Measurements from ENCODE around the gene OBP2A. TPM values are rescaled to one million over a fixed set of nuclear protein-coding genes. Genes with fewer than 3 reads are reported as not detected.

OBP2A gene
- total RNA-seq, 2 experiments from 2014 or later: not detected

DNA sequence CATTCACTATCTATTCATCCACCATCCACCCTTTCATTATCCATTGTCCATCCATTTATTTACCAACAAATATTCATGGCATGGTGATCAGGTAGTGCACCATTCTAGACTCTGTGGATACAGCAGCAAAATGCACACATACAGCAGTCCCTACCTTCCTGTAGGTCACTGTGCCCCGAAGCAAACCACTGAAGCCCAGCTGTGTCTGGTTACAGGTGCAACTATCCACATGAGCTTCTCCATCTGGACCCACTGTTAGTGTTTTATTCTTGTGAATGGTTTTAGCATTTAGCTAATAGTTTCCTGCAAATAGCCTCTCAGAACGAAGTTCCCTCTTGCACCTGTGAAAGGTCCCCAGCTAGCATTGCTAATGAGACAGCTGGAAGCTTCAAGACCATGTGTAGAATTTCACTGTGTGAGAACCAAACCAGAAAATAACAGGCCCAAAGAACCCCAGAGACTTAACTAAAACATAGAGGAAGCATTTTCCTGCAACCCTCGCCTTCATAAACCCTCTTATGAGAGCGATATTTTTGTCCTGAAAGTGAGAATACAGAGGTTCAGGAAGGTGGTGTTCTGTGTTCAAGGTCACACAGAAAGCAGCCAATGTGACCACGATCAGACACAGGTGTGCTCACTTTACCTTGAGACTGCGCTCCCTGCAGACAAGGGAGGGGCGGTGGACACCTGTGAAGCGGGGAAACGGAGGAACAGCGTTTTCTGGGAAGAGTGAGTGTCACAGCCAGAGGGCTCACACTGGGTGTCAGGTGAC is 34.1 kb downstream of the OBP2A start:
- H3K4me3 Mint-ChIP-seq: no peak overlapping the region
- H3K9me3 Mint-ChIP-seq: no peaks in the 10 kb centered on the region
- H3K27ac Mint-ChIP-seq: no peak overlapping the region
- POLR2A ChIA-PET: no interaction called here
- H3K27me3 Mint-ChIP-seq: no peaks in the 10 kb centered on the region
- CTCF ChIA-PET: no interaction called here
- TF ChIP-seq, protein P1, sequence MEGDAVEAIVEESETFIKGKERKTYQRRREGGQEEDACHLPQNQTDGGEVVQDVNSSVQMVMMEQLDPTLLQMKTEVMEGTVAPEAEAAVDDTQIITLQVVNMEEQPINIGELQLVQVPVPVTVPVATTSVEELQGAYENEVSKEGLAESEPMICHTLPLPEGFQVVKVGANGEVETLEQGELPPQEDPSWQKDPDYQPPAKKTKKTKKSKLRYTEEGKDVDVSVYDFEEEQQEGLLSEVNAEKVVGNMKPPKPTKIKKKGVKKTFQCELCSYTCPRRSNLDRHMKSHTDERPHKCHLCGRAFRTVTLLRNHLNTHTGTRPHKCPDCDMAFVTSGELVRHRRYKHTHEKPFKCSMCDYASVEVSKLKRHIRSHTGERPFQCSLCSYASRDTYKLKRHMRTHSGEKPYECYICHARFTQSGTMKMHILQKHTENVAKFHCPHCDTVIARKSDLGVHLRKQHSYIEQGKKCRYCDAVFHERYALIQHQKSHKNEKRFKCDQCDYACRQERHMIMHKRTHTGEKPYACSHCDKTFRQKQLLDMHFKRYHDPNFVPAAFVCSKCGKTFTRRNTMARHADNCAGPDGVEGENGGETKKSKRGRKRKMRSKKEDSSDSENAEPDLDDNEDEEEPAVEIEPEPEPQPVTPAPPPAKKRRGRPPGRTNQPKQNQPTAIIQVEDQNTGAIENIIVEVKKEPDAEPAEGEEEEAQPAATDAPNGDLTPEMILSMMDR (IDR thresholded peaks at IDR 0.05): no peak
- H3K36me3 Mint-ChIP-seq (ENCODE audit: low read depth): no peaks in the 10 kb centered on the region
- intact Hi-C loops (cut with micrococcal nuclease): no loop called here
- ATAC-seq (no peak), DNase-seq (no peak)
- H3K4me1 Mint-ChIP-seq (ENCODE audit: low read depth): no peaks in the 10 kb centered on the region

DNA sequence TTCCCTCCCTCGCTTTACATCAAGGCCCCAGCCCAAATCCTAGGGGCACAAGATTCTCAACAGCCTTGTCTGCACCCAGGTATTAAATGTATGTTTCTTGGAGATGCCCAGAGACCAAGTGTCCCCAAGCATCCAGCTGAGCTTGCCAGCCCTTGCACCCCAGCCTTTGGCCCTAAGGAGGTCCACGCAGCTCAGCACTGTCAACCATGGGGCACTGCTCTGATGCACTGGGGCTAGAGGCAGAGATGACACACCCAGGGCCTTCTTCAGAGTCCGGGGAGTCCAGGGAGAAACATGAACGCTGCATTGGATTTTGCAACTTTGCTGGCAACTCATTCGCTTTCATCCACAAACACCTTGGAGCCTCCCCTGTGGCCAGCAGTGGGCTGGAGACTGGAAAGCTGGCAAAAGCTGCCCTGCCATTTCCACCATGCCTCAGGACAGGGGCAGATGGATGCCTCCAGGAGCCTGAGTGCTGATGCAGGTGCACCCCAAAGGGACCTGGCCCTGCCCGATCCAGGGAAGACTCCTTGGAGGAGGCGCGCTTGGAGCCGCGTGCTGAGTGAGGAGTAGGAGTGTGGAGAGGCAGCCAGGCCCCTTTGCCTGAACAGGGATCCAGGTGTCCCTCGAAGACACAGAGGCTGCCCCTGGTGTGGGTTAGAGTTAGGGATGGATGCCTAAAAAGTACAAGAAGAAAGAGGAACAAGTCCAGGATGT is 34.9 kb downstream of the OBP2A start:
- CTCF ChIA-PET: no interaction called here
- no peaks in the 10 kb centered on the region for H3K27me3 Mint-ChIP-seq
- TF ChIP-seq, protein P1 (IDR thresholded peaks at IDR 0.05): no peak
- ATAC-seq: no peak
- no peaks in the 10 kb centered on the region for H3K9me3 Mint-ChIP-seq
- intact Hi-C loops (cut with micrococcal nuclease): no loop called here
- H3K36me3 Mint-ChIP-seq (ENCODE audit: low read depth): no peaks in the 10 kb centered on the region
- DNase-seq: no peak
- no peak overlapping the region for H3K4me3 Mint-ChIP-seq
- no peak overlapping the region for H3K27ac Mint-ChIP-seq
- H3K4me1 Mint-ChIP-seq (ENCODE audit: low read depth): no peaks in the 10 kb centered on the region
- POLR2A ChIA-PET: no interaction called here

DNA sequence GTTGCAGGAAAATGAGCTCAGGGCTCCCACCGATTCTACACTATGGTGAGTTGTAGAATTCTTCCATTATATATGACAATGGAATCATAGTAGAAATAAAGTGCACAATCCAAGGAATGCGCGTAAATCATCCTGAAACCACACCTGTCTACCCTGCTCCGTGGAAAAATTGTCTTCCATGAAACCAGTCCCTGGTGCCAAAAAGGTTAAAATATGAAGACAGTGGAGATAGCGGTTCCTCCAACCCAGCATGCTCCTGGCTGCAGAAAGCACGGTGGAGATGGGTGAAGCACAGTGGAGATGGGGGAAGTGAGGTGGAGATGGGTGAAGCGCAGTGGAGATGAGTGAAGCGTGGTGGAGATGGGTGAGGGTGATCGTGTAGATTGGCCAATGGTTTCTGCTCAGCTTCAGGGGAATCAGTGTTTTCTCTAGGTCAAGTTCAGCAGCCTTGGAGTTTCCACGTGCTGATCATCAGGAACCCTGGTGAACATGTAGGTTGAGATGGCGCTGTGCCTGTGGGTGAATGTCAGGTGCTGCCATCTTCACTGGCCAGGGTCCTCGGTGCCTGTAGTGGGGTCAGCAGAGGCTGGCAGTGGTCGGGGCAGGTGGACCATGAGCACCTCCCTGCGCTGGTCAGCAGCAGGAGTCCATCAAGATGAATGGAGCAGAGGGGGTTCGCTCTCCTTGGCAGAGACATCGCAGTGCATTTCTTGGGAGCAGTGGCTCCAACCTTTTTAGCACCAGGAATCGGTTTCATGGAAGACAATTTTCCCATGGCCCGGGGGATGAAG is 35.9 kb downstream of the OBP2A start:
- ATAC-seq: no peak
- H3K9me3 Mint-ChIP-seq: no peaks in the 10 kb centered on the region
- CTCF ChIA-PET: no interaction called here
- POLR2A ChIA-PET: interaction anchor here (0.6 kb wide), 1 partner anchor 56 kb away, joined by 3 read pairs; no protein-coding TSS in a partner anchor
- TF ChIP-seq, protein P1 (IDR thresholded peaks at IDR 0.05): no peak
- no peaks in the 10 kb centered on the region for H3K27me3 Mint-ChIP-seq
- intact Hi-C loops (cut with micrococcal nuclease): no loop called here
- H3K36me3 Mint-ChIP-seq (ENCODE audit: low read depth): no peaks in the 10 kb centered on the region
- H3K4me3 Mint-ChIP-seq: no peak overlapping the region
- no peak overlapping the region for H3K27ac Mint-ChIP-seq
- H3K4me1 Mint-ChIP-seq (ENCODE audit: low read depth): no peaks in the 10 kb centered on the region
- DNase-seq: no peak

DNA sequence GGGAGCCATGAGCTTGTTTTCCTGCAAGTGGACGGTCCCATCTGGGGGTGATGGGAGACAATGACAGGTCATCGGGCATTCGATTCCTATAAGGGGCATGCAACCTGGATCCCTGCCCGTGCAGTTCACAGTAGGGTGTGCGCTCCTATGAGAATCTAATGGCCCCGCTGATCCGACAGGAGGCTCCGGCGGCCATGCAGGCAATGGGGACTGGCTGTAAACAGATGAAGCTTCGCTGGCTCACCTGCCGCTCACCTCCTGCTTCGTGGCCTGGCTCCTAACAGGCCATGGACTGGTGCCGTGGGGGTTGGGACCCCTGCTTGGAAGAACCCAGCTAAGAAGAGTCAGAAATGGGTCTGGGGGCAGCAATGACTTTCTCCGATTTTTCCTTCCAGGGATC is 36.6 kb downstream of the OBP2A start:
- no peak for DNase-seq
- ChIA-PET POLR2A (no interaction called here), CTCF (no interaction called here)
- no peaks in the 10 kb centered on the region for H3K9me3 Mint-ChIP-seq
- H3K27me3 Mint-ChIP-seq: no peaks in the 10 kb centered on the region
- intact Hi-C loops (cut with micrococcal nuclease): no loop called here
- H3K4me3 Mint-ChIP-seq: no peak overlapping the region
- no peaks in the 10 kb centered on the region for H3K4me1 Mint-ChIP-seq (ENCODE audit: low read depth)
- H3K36me3 Mint-ChIP-seq (ENCODE audit: low read depth): no peaks in the 10 kb centered on the region
- H3K27ac Mint-ChIP-seq: no peak overlapping the region
- no peak for ATAC-seq
- TF ChIP-seq, protein P1 (IDR thresholded peaks at IDR 0.05): no peak

Data from activated CD8-positive, alpha-beta T cell treated with anti-CD3 and anti-CD28 coated beads for 36 hours (primary cell).